ENCODE measurements around the gene TMEM233.
A peak's percentile ranks its signal among the peaks of the same experiment; 100 is the strongest.

The TMEM233 gene

GRCh38 chr12:119593578-119594398 lies at the start of gene TMEM233:
Gene TMEM233 (plus strand): TSS chr12:119593774. CDS start chr12:119593849, 75 bp downstream.
- TF ChIP-seq CTCF (IDR thresholded peaks at IDR 0.05; ENCODE audit: control extremely low read depth, extremely low read depth, low read depth, missing control alignments): no peak
- no peak for DNase-seq (ENCODE audit: extremely low spot score)
- ChIA-PET POLR2A (no interaction called here), CTCF (interaction anchor here (1.5 kb wide), 1 partner anchor 10 kb away, joined by 3 read pairs; no protein-coding TSS in a partner anchor)

- ChIA-PET CTCF (interaction anchor here (0.7 to 8.9 kb wide), 25 partner anchors 8 to 1148 kb away, joined by 3 to 121 read pairs (median 3); no protein-coding TSS in a partner anchor), POLR2A (no interaction called here)
- DNase-seq (ENCODE audit: extremely low spot score): peak; percentile 67
- peak; percentile 76 for TF ChIP-seq CTCF (IDR thresholded peaks at IDR 0.05; ENCODE audit: control extremely low read depth, extremely low read depth, low read depth, missing control alignments)
Observed at GRCh38 chr12:119544765-119545625, 48.6 kb upstream of the TMEM233 start.

GRCh38 chr12:119546340-119546739 lies 47.2 kb upstream of the TMEM233 start:
- CTCF ChIA-PET: interaction anchor here (0.8 to 8.9 kb wide), 8 partner anchors 8 to 1169 kb away, joined by 3 to 121 read pairs (median 3); no protein-coding TSS in a partner anchor

GRCh38 chr12:119547001-119547400 lies 46.6 kb upstream of the TMEM233 start:
- DNase-seq (ENCODE audit: extremely low spot score): no peak
- TF ChIP-seq CTCF (IDR thresholded peaks at IDR 0.05; ENCODE audit: control extremely low read depth, extremely low read depth, low read depth, missing control alignments): no peak
- ChIA-PET CTCF (interaction anchor here (0.8 to 8.9 kb wide), 5 partner anchors 9 to 1170 kb away, joined by 3 to 121 read pairs (median 3); no protein-coding TSS in a partner anchor), POLR2A (no interaction called here)

More at GRCh38 chr12:119546340-119546739, 47.2 kb upstream of the TMEM233 start:
- no peak for TF ChIP-seq CTCF (IDR thresholded peaks at IDR 0.05; ENCODE audit: control extremely low read depth, extremely low read depth, low read depth, missing control alignments)
- DNase-seq (ENCODE audit: extremely low spot score): no peak
- POLR2A ChIA-PET: no interaction called here

- CTCF ChIA-PET: no interaction called here
- POLR2A ChIA-PET: no interaction called here
- TF ChIP-seq CTCF (IDR thresholded peaks at IDR 0.05; ENCODE audit: control extremely low read depth, extremely low read depth, low read depth, missing control alignments): no peak
- DNase-seq (ENCODE audit: extremely low spot score): no peak
Observed at GRCh38 chr12:119556854-119557253, 36.7 kb upstream of the TMEM233 start.

- CTCF ChIA-PET: no interaction called here
- DNase-seq (ENCODE audit: extremely low spot score): no peak
- POLR2A ChIA-PET: no interaction called here
- no peak for TF ChIP-seq CTCF (IDR thresholded peaks at IDR 0.05; ENCODE audit: control extremely low read depth, extremely low read depth, low read depth, missing control alignments)
Observed at GRCh38 chr12:119565404-119565803, 28.2 kb upstream of the TMEM233 start.
